GM21529 (cell line): ENCODE measurements around the gene TPX2.
A peak's percentile ranks its signal among the peaks of the same experiment; 100 is the strongest.
"Not testable (repeated sequence)": the region's sequence is repeated elsewhere in the genome, so short reads cannot be mapped to it uniquely, and the experiment has no call there.

Experiments
- ATAC-seq: cut with Tn5 transposase; IDR thresholded peaks from one replicate; pipeline ENCODE4 v1.9.1; 2021; ENCODE audit not compliant: unreplicated experiment

TPX2 gene

GRCh38 chr20:31811796-31812728, 73.0 kb downstream of the TPX2 start:
- ATAC-seq = no peak

DNA sequence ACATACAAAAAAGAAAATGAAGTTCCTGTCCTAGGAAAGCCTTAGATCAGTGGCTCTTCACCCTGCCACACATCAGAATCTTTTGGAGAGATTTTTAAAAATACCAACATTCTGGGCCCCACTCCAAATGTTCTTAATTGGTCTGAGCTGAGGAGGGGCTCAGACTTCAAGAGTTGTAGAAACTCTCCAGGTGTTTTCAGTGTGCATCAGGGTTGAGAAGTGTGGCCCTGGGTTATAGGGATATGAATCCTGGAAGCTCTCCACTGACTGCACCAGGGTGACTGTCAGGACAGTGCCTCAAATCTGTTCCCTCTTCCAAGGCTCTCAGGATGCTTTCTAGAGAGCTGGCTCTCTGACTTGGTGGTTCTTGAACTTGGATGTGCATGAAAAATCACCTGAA, 74.5 kb downstream of the TPX2 start:
- ATAC-seq = no peak

- ATAC-seq = not testable (repeated sequence)
Observed at GRCh38 chr20:31814142-31814541, 75.1 kb downstream of the TPX2 start.

DNA sequence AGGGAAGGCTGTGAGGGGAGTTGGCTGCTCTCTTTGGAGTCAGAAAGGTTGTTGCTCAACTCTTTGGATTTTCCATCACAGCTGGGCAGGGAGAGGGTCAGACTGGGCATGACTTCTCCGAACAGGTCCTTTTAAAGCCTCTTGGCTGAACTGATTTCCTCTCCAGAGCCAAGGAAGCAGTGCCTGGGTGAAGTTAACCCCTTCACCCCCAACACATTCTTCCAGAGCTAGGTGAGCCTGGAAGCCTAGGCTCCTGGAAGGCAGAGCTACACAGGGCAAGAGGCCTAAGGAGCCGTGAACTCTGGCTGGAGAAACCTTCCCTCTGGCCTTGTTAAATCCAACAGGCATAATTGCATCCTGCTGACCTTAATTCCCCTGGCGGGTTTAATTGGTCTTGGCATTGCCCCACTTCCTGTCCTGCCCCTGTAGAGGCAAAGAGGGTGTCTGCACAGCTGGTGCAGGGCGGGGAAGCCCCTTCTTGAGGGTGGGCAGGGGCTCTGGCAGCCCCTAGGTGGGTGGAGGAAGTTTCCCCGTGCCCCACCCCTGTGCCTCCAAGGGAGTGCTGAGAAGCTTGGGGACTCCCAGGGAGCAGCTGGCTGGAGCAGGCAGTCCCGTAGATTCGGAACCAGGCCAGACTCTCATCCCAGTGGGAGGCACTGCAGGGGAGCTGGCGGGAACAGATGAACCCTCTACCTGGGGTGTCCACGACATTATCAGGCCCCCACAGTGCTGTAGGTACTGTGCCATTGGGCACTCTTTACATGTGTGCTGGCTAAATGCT, 76.5 kb downstream of the TPX2 start:
- ATAC-seq = no peak

DNA sequence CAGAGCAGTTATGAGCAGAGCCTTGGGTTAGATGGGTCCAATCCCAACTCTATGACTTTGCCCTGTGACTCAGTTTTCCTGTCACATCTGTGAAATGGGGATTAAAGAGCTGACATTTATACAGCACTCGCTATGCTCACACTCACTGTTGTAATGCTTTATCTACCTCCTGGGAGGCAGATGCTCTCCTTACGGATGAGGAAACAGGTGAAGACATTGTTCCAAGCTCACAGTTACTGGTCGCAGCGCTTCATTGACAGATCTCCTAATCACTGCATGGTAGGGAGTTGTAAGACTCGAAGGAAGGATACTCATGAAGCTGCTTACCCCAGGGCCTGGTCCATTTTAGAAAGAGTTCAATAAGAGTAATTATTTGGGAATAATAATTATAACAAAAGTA, 77.1 kb downstream of the TPX2 start:
- ATAC-seq = no peak

DNA sequence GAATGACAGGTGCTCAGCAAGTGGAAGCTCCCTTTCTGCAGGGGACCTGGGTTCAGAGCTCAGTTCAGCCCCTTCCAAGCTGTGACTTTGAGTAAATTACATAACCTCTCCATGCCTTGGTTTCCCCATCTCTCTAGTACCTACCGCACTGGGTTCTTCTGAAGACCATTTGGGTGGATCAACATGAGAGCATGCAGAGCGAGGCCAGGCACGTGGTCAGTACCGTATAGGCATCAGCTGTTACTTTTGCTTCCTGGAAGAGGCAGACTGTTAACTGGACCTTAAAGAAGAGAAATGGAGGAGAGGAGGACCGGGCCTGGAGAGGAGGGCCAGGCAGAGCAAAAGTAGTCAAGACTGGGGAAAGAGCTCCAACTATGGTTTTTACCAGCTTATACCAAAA, 78.4 kb downstream of the TPX2 start:
- no peak for ATAC-seq

DNA sequence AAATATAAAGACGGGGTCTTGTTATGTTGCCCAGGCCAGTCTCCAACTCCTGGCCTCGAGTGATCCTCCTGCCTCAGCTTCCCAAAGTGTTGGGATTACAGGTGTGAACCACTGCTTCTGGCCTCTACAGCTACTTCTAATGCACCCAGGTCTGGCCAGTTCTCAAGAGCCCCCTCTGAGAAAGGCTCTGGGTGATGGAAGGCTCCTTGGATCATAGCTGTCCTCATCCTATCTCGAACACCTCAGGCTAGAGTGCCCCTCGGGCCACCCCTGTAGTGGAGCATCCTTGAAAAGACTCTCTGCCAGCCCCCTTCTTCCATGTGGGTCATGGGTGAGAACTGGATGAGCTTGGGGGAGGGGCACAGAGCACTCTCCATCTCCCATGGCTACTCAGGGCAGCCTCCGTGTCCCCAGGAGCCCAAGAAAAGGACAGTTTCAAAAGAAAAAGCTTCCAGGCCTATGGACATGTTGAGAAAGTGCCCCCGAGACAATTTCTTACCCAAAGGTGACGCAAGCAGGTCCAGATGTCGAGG, 79.4 kb downstream of the TPX2 start:
- no peak for ATAC-seq

DNA sequence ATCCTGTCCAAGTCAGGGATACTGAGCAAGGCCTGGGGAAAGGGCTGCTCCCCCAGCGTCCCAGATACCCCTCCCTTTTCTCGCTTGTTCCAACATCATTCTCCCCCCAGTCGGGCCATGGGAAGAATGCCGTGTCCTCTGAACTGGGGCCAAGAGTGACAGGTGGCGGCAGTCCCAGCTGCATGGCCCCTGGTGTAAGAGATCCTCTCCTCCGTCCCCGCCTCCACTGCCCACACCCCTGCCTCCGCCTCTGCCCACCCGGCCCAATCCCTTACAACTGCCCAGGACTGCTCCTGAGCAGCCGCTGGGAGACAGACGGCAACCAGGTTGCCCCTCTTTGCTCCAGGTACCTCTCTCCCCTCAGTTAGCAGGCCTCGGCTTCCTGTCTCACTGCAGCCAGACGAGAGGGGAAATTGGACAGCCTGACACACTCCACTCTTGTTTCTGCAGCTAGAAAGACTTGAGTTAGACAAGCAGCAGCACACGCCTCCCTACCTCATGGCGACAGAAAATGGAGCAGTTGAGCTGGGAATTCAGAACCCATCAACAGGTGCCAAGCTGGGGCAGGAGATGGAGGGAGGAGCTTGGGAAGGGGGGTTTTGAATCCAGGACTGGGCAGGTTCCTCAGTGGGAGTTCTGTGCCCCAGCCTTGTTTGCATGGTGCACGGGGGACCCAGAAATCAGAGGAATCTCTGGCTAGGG, 80.1 kb downstream of the TPX2 start, which contains the start of gene MYLK2:
MYLK2 (plus strand) TSS at position 274 of the 702 bp plus-strand sequence; CDS start at position 499, 225 bp downstream.
- ATAC-seq = no peak

GRCh38 chr20:31820228-31820627, 81.1 kb downstream of the TPX2 start:
- no peak for ATAC-seq

DNA sequence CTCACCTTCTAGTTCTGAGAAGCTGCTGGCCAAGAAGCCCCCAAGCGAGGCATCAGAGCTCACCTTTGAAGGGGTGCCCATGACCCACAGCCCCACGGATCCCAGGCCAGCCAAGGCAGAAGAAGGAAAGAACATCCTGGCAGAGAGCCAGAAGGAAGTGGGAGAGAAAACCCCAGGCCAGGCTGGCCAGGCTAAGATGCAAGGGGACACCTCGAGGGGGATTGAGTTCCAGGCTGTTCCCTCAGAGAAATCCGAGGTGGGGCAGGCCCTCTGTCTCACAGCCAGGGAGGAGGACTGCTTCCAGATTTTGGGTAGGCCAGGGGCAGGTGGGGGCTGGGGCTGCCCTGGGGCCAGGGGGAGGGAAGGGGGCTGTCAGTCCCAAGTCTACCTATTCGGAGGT, 82.3 kb downstream of the TPX2 start:
- no peak for ATAC-seq

DNA sequence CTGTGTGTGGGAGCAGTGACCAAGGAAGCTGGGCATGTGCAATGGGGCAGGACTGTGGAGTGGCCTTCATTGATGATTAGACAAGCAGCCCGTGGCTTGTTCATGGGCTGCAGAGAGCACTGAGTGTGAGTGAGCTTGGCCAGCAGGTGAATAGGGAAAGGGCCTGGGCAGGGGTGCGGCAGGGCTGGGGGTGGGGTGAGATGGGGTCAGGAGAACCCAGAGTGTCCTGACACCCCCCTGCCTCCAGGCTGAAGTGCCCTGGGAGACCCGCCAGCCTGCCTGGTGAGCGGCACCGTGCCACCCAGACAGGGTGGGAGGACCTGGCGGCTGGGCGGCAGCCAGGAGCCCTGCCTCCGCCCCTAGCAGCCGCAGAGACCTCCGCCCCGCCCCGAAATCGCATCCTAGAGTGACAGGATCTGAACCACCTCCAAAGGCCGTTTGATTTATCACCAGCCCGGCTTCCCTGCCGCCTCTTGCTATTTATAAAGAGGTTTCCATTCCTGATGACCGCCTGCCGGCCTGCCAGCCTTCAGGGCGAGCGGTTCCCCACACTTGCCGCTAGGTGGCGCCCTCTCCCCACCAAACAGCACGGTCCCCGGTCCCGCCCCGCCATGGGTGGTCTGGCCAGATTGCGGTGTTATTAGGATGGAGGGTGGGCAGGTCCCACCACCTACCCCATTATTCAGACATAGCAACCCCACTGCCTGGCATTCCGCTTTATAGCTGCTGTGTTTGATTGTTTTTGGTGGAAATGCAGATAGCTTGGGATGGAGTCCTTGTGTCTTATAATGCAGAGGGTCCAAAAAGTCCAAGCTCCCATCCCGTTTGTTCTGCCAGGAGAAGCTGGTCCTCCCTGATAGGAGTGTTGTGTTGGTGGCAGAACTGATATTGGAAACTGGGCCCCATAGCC, 83.6 kb downstream of the TPX2 start:
- ATAC-seq = peak; percentile 62

- ATAC-seq = no peak
Observed at GRCh38 chr20:31823360-31824124, 84.5 kb downstream of the TPX2 start.

DNA sequence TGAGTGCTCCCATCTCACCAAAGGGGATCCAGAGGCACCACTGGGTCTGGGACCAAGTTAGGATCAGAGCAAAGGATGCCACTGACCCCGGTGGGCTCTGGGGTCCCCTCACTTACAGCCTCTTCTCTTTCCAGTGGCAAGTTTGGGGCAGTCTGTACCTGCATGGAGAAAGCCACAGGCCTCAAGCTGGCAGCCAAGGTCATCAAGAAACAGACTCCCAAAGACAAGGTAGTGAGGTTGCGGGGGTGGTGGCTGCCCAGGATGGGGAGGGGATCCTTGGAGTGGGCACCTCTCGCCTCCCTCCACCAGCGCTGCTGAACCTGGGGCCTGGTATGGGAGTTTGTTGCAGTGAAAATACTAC, 85.0 kb downstream of the TPX2 start:
- no peak for ATAC-seq

GRCh38 chr20:31824554-31825313, 85.6 kb downstream of the TPX2 start:
- ATAC-seq = no peak

- ATAC-seq = no peak
Observed at GRCh38 chr20:31826074-31826473, 87.0 kb downstream of the TPX2 start.

- no peak for ATAC-seq
Observed at GRCh38 chr20:31827059-31827458, 88.0 kb downstream of the TPX2 start.

- ATAC-seq = not testable (repeated sequence)
Observed at GRCh38 chr20:31828016-31828415, 88.9 kb downstream of the TPX2 start.

DNA sequence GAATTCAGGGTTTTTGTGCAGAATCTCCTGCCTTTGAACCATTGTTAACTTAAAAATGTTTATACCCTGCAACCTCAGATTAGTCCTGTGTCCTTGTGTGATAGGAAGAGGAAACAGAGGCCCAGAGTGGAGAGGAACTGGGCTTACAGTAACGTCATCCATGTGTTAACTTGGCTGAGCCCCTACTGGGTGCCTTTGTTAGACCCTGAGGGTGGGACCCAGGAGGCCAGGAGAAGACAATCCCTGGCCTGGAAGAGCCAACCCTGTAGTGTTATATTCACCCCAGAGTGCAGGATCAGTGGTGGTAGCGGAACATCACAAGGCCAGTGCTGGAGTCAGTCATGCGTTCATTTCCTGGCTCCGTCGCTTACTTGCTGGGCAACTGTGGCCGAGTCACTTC, 90.6 kb downstream of the TPX2 start:
- ATAC-seq = no peak
